ENCODE results near the gene PALM2AKAP2. TPM values are rescaled to one million over a fixed set of nuclear protein-coding genes. Genes with fewer than 3 reads are reported as not detected.
"Not testable (repeated sequence)": the region's sequence is repeated elsewhere in the genome, so short reads cannot be mapped to it uniquely, and the experiment has no call there.

PALM2AKAP2 gene
- total and polyA plus RNA-seq, 2 experiments from 2014 or later: 55.1 to 121 TPM

- no peaks in the 10 kb centered on the region for H3K9me3 ChIP-seq (ENCODE audit: low read depth)
- peak overlapping the region; percentile 97 for H3K27ac ChIP-seq
- no peak overlapping the region for H3K4me3 ChIP-seq
- peak in 1 of 2 donors; percentile 30 for DNase-seq (ENCODE audit: low read depth in 1 of 2, low spot score in 1 of 2)
- TF ChIP-seq CTCF (IDR thresholded peaks at IDR 0.05; ENCODE audit: low read depth, low read length): no peak
- H3K36me3 ChIP-seq: no peaks in the 10 kb centered on the region
- H3K27me3 ChIP-seq: no peaks in the 10 kb centered on the region
- H3K4me1 ChIP-seq (ENCODE audit: low read depth): peaks cover 42% of the 10 kb centered on the region
Observed at GRCh38 chr9:109817146-109817845, 37.3 kb downstream of the PALM2AKAP2 start.

- peak; percentile 77 for TF ChIP-seq CTCF (IDR thresholded peaks at IDR 0.05; ENCODE audit: low read depth, low read length)
- Histone ChIP-seq H3K27ac (peak overlapping the region; percentile 97), H3K4me1 (ENCODE audit: low read depth) (peaks cover 39% of the 10 kb centered on the region), H3K36me3 (no peaks in the 10 kb centered on the region), H3K4me3 (no peak overlapping the region), H3K9me3 (ENCODE audit: low read depth) (no peaks in the 10 kb centered on the region), H3K27me3 (no peaks in the 10 kb centered on the region)
- DNase-seq (ENCODE audit: low read depth in 1 of 2, low spot score in 1 of 2): peak; percentile 97 to 98
Observed at GRCh38 chr9:109817846-109818472, 38.0 kb downstream of the PALM2AKAP2 start.

- Histone ChIP-seq H3K27ac (no peak overlapping the region), H3K9me3 (ENCODE audit: low read depth) (no peaks in the 10 kb centered on the region), H3K27me3 (no peaks in the 10 kb centered on the region), H3K4me3 (no peak overlapping the region), H3K36me3 (no peaks in the 10 kb centered on the region), H3K4me1 (ENCODE audit: low read depth) (peaks cover 16% of the 10 kb centered on the region)
- DNase-seq (ENCODE audit: low read depth in 1 of 2, low spot score in 1 of 2): no peak
- TF ChIP-seq CTCF (IDR thresholded peaks at IDR 0.05; ENCODE audit: low read depth, low read length): no peak
Observed at GRCh38 chr9:109821711-109822110, 41.7 kb downstream of the PALM2AKAP2 start.

- H3K36me3 ChIP-seq; H3K4me1 ChIP-seq (ENCODE audit: low read depth); H3K27ac ChIP-seq; DNase-seq (ENCODE audit: low read depth in 1 of 2, low spot score in 1 of 2); H3K27me3 ChIP-seq; H3K4me3 ChIP-seq; H3K9me3 ChIP-seq (ENCODE audit: low read depth): not testable (repeated sequence)
Observed at GRCh38 chr9:109825383-109825782, 45.4 kb downstream of the PALM2AKAP2 start.

- Histone ChIP-seq H3K36me3 (no peaks in the 10 kb centered on the region), H3K4me3 (no peak overlapping the region), H3K27ac (no peak overlapping the region), H3K4me1 (ENCODE audit: low read depth) (peaks cover 14% of the 10 kb centered on the region), H3K27me3 (no peaks in the 10 kb centered on the region), H3K9me3 (ENCODE audit: low read depth) (peaks cover 2% of the 10 kb centered on the region)
- no peak for DNase-seq (ENCODE audit: low read depth in 1 of 2, low spot score in 1 of 2)
- no peak for TF ChIP-seq CTCF (IDR thresholded peaks at IDR 0.05; ENCODE audit: low read depth, low read length)
Observed at GRCh38 chr9:109826559-109826958, 46.6 kb downstream of the PALM2AKAP2 start.

GRCh38 chr9:109828254-109828653 lies 48.3 kb downstream of the PALM2AKAP2 start:
- Histone ChIP-seq H3K9me3 (ENCODE audit: low read depth) (peaks cover 2% of the 10 kb centered on the region), H3K4me1 (ENCODE audit: low read depth) (peaks cover 14% of the 10 kb centered on the region), H3K4me3 (no peak overlapping the region), H3K36me3 (no peaks in the 10 kb centered on the region), H3K27me3 (no peaks in the 10 kb centered on the region), H3K27ac (no peak overlapping the region)
- no peak for TF ChIP-seq CTCF (IDR thresholded peaks at IDR 0.05; ENCODE audit: low read depth, low read length)
- no peak for DNase-seq (ENCODE audit: low read depth in 1 of 2, low spot score in 1 of 2)

Measured in cardiac muscle cell (in vitro differentiated cells and primary cell).